ENCODE measurements around the gene CFAP46.
"Not testable (repeated sequence)": the region's sequence is repeated elsewhere in the genome, so short reads cannot be mapped to it uniquely, and the experiment has no call there.

CFAP46 gene

GRCh38 chr10:132784866-132785722 lies 157.3 kb downstream of the CFAP46 start:
- in situ Hi-C loops (cut with HindIII; ENCODE audit: low pct_ligation_motif_present, low pct_unique_long_range_greater_than_20kb, low sequenced_read_pairs), result no loop called here
- DNase-seq, result no peak

GRCh38 chr10:132783940-132784865 lies 158.2 kb downstream of the CFAP46 start:
- in situ Hi-C loops (cut with HindIII; ENCODE audit: low pct_ligation_motif_present, low pct_unique_long_range_greater_than_20kb, low sequenced_read_pairs), result no loop called here

GRCh38 chr10:132783165-132783939 lies 159.0 kb downstream of the CFAP46 start:
- DNase-seq, result no peak
- in situ Hi-C loops (cut with HindIII; ENCODE audit: low pct_ligation_motif_present, low pct_unique_long_range_greater_than_20kb, low sequenced_read_pairs), result no loop called here

More at GRCh38 chr10:132783940-132784865, 158.2 kb downstream of the CFAP46 start:
- DNase-seq, result no peak

- in situ Hi-C loops (cut with HindIII; ENCODE audit: low pct_ligation_motif_present, low pct_unique_long_range_greater_than_20kb, low sequenced_read_pairs), result no loop called here
Measured at GRCh38 chr10:132781556-132781955, 160.8 kb downstream of the CFAP46 start.

DNA sequence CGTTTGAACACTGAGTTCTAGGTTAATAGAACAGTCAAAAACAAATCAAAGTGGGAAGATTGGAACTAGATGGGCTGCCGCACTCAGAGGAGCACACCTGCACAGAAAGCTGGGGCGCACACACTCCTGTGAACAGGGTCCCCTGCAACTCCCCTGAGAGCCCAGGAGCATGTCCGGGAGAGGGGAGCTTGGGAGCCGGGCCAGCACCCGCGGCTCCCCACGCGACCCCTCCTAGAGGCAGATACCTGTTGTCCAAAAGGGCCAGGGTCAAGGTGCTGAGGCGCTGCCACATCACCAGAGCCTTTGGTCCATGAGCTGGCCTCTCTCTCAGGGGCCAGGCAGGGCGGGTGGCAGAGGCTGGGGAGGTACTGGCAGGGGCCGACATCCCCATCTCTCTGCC lies 162.0 kb downstream of the CFAP46 start:
- in situ Hi-C loops (cut with HindIII; ENCODE audit: low pct_ligation_motif_present, low pct_unique_long_range_greater_than_20kb, low sequenced_read_pairs), result no loop called here
- DNase-seq, result no peak

More at GRCh38 chr10:132781556-132781955, 160.8 kb downstream of the CFAP46 start:
- DNase-seq, result no peak

DNA sequence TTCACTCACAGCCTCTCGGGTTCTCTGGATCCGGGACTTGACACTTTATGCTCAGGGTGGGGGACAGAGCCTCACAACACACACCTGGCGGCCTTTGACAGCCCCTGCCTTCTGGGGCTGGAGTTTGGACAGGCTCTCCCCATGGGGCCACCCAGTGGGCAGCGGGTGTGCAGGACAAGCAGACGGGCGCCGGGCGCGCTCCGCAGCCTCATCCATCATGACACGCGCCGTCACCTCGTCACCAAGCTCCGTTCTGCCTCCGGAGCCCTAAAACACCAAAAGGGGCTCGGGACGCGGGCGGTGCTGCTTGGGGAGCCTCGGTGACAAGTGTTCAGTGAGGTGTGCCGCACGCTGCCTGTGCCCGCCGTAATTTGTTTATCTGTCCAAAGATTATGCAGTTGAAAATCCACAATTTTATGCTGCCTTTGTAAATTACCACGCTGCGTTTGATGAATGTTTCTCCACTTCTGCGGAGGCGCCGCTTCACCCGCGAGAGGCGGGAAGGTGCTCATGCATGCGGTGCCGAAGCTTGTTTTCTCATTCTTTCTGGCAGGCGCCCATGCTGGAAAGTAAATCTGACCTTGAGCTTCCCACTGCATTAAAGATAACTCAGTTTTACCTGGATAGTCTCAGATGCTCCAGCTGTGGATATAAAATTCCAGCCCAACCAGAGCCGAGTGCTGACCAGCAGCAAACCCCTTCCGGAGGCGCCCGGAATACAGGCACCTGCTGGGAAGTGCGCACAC lies 162.6 kb downstream of the CFAP46 start:
- DNase-seq, result no peak
- in situ Hi-C loops (cut with HindIII; ENCODE audit: low pct_ligation_motif_present, low pct_unique_long_range_greater_than_20kb, low sequenced_read_pairs), result no loop called here

DNA sequence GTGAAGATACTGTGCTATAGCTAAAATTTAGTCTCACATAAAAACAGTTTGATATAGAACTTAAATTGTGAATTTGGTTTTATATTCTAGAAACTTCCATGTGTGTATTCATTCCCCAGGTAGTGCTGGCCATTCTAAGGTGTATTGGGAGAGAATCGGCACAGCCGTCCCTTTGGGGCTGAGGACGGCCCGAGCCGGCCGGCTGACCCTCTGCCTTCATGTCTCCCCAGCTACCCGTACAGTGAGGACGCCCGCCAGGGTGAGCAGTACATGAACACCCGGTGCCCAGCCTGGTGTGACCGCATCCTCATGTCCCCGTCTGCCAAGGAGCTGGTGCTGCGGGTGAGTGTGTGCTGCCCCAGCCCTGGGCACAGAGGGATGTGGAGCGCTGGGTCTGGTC lies 164.9 kb downstream of the CFAP46 start:
- in situ Hi-C loops (cut with HindIII; ENCODE audit: low pct_ligation_motif_present, low pct_unique_long_range_greater_than_20kb, low sequenced_read_pairs), result no loop called here
- no peak for DNase-seq

DNA sequence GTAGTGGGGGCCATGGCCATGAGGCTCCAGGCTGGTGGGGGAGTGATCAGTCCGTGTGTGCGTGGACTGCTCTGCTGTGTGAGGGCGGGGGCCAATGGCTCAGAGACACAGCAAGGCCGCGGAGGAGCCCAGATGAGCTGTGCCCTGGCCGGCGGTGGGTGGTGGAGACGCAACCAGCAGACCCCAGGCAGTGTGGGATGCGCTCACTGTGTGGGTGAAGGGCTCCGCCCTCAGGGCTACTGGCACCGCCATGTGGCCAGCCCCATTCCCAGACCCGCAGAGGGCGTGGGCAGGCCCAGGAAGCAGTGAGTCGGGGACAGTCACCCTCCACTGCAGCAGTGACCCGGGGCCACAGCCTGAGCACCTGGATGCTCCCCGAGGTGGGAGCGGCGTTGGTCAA lies 165.5 kb downstream of the CFAP46 start:
- in situ Hi-C loops (cut with HindIII; ENCODE audit: low pct_ligation_motif_present, low pct_unique_long_range_greater_than_20kb, low sequenced_read_pairs), result no loop called here
- no peak for DNase-seq

- DNase-seq, result no peak
- in situ Hi-C loops (cut with HindIII; ENCODE audit: low pct_ligation_motif_present, low pct_unique_long_range_greater_than_20kb, low sequenced_read_pairs), result no loop called here
Measured at GRCh38 chr10:132776186-132776585, 166.2 kb downstream of the CFAP46 start.

DNA sequence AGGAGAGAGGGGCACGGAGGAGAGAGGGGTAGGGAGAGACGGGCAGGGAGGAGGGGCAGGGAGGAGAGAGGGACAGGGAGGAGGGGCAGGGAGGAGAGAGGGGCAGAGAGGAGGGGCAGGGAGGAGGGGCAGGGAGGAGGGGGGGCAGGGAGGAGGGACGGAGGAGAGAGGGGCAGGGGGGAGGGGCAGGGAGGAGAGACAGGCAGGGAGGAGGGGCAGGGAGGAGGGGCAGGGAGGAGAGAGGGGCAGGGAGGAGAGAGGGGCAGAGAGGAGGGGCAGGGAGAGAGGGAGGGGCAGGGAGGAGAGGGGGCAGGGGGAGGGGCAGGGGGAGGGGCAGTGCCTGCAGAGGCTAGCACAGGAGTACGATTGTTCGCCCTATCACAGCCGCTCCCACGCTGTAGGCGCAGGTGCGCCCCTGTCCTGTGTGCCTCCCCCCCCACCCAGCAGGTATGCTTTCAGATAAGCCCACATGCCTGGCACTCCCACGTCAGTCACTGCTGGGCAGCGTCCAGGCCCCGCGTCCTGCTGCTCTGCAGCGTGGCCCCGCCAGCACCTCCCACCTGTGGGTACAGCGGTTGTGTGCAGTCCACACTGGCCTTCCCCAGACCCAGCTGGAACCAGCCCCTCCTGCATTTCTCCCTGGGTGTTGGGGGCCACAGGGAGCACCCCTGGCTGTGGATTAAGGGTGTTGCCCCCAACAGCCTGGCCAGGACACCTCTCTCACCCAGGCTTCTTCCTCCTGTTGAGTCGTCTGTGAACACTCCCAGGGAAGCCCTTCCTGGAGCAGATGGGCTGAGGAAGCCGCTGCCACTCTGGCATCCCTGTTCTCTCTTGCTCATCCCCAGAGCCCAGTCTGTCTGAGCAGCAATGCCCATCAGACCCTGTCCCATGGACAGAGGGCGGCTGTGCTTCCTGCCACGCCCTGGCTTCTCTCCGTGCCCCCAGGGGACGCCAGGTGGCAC lies 167.2 kb downstream of the CFAP46 start:
- in situ Hi-C loops (cut with HindIII; ENCODE audit: low pct_ligation_motif_present, low pct_unique_long_range_greater_than_20kb, low sequenced_read_pairs), result no loop called here
- no peak for DNase-seq

DNA sequence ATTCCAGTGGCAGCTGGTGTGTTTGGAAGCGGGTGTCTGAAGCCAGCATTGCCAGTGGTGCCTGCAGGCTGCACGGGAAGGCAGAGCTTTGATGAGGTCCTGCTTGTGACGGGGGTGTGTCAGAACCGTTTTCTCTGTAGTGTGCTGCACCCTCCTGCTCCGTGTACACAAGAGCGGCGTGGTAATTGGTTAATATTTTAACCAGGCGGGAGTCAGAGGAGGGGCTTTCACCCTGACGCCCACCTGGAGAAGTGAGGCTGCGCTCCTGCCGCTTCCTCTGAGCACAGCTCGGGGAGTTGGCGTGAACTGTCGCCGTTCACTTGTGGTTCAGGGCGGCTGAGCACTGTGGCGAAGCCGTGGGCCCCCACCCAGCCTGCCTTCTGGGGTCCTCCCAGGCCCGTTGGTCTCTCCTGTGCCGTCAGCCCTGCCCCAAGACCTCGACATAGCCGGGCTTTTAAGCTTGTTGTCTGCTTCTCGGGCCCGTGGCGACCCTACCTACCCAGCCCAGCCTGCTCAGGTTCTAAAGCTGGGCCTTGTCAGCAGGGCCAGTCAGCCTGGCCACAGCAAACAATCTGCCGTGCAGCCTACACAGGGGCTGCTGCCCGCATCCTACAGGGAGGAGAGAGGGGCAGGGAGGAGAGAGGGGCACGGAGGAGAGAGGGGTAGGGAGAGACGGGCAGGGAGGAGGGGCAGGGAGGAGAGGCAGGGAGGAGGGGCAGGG lies 168.0 kb downstream of the CFAP46 start:
- in situ Hi-C loops (cut with HindIII; ENCODE audit: low pct_ligation_motif_present, low pct_unique_long_range_greater_than_20kb, low sequenced_read_pairs), result no loop called here
- no peak for DNase-seq

DNA sequence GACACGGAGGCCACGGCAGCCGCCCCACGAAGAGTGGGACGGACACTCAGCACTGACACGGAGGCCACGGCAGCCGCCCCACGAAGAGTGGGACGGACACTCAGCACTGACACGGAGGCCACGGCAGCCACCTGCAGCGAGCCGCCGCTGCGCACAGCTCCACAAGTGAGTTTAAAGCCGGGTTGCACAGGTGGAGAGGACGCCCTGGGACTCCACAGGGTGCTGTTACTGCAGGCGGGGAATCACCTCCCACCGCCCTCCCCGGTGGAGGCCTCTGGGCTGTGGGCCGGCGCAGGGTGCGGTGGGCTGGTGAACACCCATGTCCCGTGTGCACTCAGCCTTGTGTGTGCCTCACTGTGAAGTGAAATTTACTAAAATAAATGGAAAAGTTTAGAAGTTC lies 169.6 kb downstream of the CFAP46 start:
- in situ Hi-C loops (cut with HindIII; ENCODE audit: low pct_ligation_motif_present, low pct_unique_long_range_greater_than_20kb, low sequenced_read_pairs); DNase-seq: not testable (repeated sequence)

DNA sequence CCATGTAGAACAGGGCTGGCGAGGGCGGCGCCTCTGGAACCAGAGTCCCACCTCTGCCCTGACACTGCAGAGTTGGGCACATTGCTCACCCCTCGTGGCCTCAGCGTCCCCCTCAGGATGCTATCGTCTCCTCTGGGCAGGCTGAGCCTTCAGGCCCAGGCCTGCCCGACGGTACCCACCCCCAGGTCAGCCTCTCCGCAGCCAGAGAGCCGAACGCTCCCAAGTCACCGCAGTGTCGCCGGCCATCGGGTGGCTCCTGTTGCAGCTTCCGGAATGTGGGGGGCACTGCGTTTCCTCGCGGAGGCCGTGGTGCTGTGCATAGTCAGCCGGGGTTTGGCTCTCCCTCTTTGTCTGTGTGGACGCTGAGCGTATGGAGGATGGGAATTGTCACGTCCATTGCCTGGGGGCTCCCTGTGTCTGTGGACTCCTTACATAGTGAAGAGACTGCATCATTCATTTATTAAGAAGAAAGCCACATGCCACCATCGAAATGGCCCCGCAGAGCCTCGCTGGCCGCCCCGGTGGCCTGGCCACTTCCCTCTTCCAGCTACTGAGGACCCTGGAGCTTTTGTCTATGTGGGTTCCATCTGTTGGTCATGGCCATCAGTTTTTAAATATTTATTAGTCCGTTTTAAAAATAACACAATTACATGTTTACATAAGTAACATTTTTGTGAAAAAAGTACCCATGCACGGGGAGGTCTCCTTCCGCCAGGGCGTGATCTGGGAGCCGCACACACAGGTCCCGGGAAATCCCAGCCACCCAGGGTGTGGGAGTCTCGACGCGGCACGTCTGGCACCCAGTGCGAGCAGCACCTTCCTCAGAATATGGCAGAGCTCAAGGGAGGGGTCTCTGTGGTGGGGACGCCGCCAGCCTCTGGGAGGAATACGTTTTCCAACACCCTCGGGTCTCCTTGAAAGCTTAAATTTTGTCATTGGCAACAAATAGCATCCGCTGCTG lies 172.0 kb downstream of the CFAP46 start:
- in situ Hi-C loops (cut with HindIII; ENCODE audit: low pct_ligation_motif_present, low pct_unique_long_range_greater_than_20kb, low sequenced_read_pairs), result no loop called here
- no peak for DNase-seq

- in situ Hi-C loops (cut with HindIII; ENCODE audit: low pct_ligation_motif_present, low pct_unique_long_range_greater_than_20kb, low sequenced_read_pairs), result no loop called here
- no peak for DNase-seq
Measured at GRCh38 chr10:132768346-132769248, 173.8 kb downstream of the CFAP46 start.

All from ACHN (cell line).